HepG2 (cell line): ENCODE measurements around the gene ULK4. TPM values are rescaled to one million over a fixed set of nuclear protein-coding genes. Genes with fewer than 3 reads are reported as not detected.
"Not testable (repeated sequence)": the region's sequence is repeated elsewhere in the genome, so short reads cannot be mapped to it uniquely, and the experiment has no call there.

ENCODE experiments used
- ATAC-seq: fragments of 200-7000 bp; cut with Tn5 transposase; 3 replicates; pipeline ENCODE4 v1.9.1; 2020; ENCODE audit warnings: mild to moderate bottlenecking, moderate library complexity
- BruUV-seq: library from RNA; stranded (reverse); fragments of 400-500 nt; replicated peaks from 2 replicates; lab custom pipeline; 2021; lab: Mats Ljungman, UMichigan
- CTCF ChIA-PET: fragments of 300-600 bp; formaldehyde crosslinking; extraction: SDS; loops from one replicate; lab custom pipeline; 2021; ENCODE audit warnings: low total read pairs, inconsistent platforms, low intra/inter-chr PET ratio; lab: Yijun Ruan, JAX
- POLR2A ChIA-PET: fragments of 350-600 bp; sonication (Branson Sonifier 250); formaldehyde crosslinking; loops from one replicate; lab custom pipeline; 2020; ENCODE audit warnings: antibody characterized with exemption, inconsistent platforms; lab: Yijun Ruan, JAX
- DNase-seq: peaks from one replicate; pipeline ENCODE4 v3.0.0-alpha.2; 2015; ENCODE audit warnings: low spot score
- FAIRE-seq: peaks from 3 replicates; lab custom pipeline; 2011; peaks lifted over from hg19 to GRCh38; lab: Jason Lieb, UNC
- H2AFZ ChIP-seq: one replicate; pipeline ENCODE4 v1.6.1; 2011; ENCODE audit warnings: low read length, inconsistent platforms
- H3K27ac ChIP-seq: fragments of 300-600 bp; 3 replicates; pipeline ENCODE4 v1.8.0; 2011; ENCODE audit warnings: mixed run types, mild to moderate bottlenecking, mixed read lengths, low read length, inconsistent platforms; ENCODE audit not compliant: insufficient read depth; ENCODE audit errors: extremely low read length
- H3K27me3 ChIP-seq, 2 experiments: fragments of 200-600 bp in 1 of 2; 2 replicates in 1 of 2; 3 replicates in 1 of 2; pipeline versions ENCODE4 v1.6.0 to v1.8.0; 2011; ENCODE audit warnings: low read length in 2 of 2, mild to moderate bottlenecking in 2 of 2, moderate library complexity in 2 of 2, inconsistent platforms in 1 of 2; ENCODE audit not compliant: insufficient read depth in 2 of 2, control insufficient read depth in 1 of 2
- H3K36me3 ChIP-seq, 2 experiments: fragments of 200-600 bp in 1 of 2; replicated peaks in 1 of 2; 2 replicates in 1 of 2; 3 replicates in 1 of 2; pipeline versions ENCODE4 v1.5.1 to v1.8.0; 2011; ENCODE audit warnings: low read length in 2 of 2, inconsistent platforms in 1 of 2; ENCODE audit not compliant: insufficient read depth in 2 of 2, control insufficient read depth in 1 of 2
- H3K4me1 ChIP-seq: 2 replicates; pipeline ENCODE4 v1.5.1; 2012; ENCODE audit warnings: low read length, inconsistent platforms; ENCODE audit not compliant: insufficient read depth
- H3K4me2 ChIP-seq: 2 replicates; pipeline ENCODE4 v1.6.0; 2011; ENCODE audit warnings: low read depth, low read length, inconsistent platforms
- H3K4me3 ChIP-seq, 3 experiments: fragments of 200-600 bp in 1 of 3; sonication (generic), shearing (Covaris generic) in 1 of 3; replicated peaks in 1 of 3; 2 replicates each; pipeline ENCODE4 v1.5.1; 2011 to 2016; ENCODE audit warnings: low read length in 3 of 3, inconsistent platforms in 2 of 3, low read depth in 2 of 3, mild to moderate bottlenecking in 2 of 3, control low read depth in 1 of 3, mixed read lengths in 1 of 3; ENCODE audit not compliant: insufficient read depth in 1 of 3
- H3K79me2 ChIP-seq: one replicate; pipeline ENCODE4 v1.6.1; 2011; ENCODE audit warnings: low read length, inconsistent platforms; ENCODE audit not compliant: insufficient read depth
- H3K9ac ChIP-seq: 2 replicates; pipeline ENCODE4 v1.6.0; 2011; ENCODE audit warnings: mild to moderate bottlenecking, low read depth, low read length, inconsistent platforms; ENCODE audit not compliant: insufficient read depth
- H3K9me3 ChIP-seq: 2 replicates; pipeline ENCODE4 v1.5.1; 2012; ENCODE audit warnings: mild to moderate bottlenecking, low read length
- H4K20me1 ChIP-seq: 2 replicates; pipeline ENCODE4 v1.6.0; 2011; ENCODE audit warnings: inconsistent platforms, mild to moderate bottlenecking, low read length, moderate library complexity; ENCODE audit not compliant: insufficient read depth
- ATF5 ChIP-seq: sonication (generic); formaldehyde crosslinking; IDR thresholded peaks from 2 replicates; pipeline ENCODE4 v1.4.0; 2020; ENCODE audit warnings: mild to moderate bottlenecking, low read depth, missing genetic modification reagents
- DNMT1 ChIP-seq: sonication (generic); formaldehyde crosslinking; IDR thresholded peaks from 2 replicates; pipeline ENCODE4 v1.5.1; 2020; ENCODE audit warnings: mild to moderate bottlenecking, missing genetic modification reagents
- ELF1 ChIP-seq: sonication (generic); formaldehyde crosslinking; IDR thresholded peaks from 2 replicates; pipeline ENCODE4 v1.4.0; 2020; ENCODE audit warnings: missing genetic modification reagents
- IRF9 ChIP-seq: sonication (generic); formaldehyde crosslinking; IDR thresholded peaks from 2 replicates; pipeline ENCODE4 v1.8.0; 2022; ENCODE audit warnings: missing genetic modification reagents, mild to moderate bottlenecking, borderline replicate concordance
- MAZ ChIP-seq, 2 experiments: sonication (generic) in 1 of 2; formaldehyde crosslinking in 1 of 2; IDR thresholded peaks; 2 replicates each; pipeline versions ENCODE4 v1.5.0 to v1.6.1; 2012 to 2020; ENCODE audit warnings: low read depth in 2 of 2, mild to moderate bottlenecking in 2 of 2, borderline replicate concordance in 1 of 2, improper control_type of control experiment in 1 of 2, low read length in 1 of 2, missing genetic modification reagents in 1 of 2, moderate library complexity in 1 of 2
- NR3C1 ChIP-seq: sonication (generic); formaldehyde crosslinking; IDR thresholded peaks from 2 replicates; pipeline ENCODE4 v1.4.0; 2020; ENCODE audit warnings: missing genetic modification reagents
- POLR2G ChIP-seq: fragments of 200-400 bp; formaldehyde crosslinking; IDR thresholded peaks from 2 replicates; pipeline ENCODE4 v1.6.1; 2018; ENCODE audit warnings: mild to moderate bottlenecking, low read depth, low read length, moderate library complexity
- RELA ChIP-seq: sonication (generic); formaldehyde crosslinking; IDR thresholded peaks from 2 replicates; pipeline ENCODE4 v1.4.0; 2020; ENCODE audit warnings: missing genetic modification reagents
- ZNF253 ChIP-seq: sonication (generic); formaldehyde crosslinking; IDR thresholded peaks from 2 replicates; pipeline ENCODE4 v1.8.0; 2022; ENCODE audit warnings: mild to moderate bottlenecking, missing genetic modification reagents, borderline replicate concordance
- ZNF607 ChIP-seq: sonication (generic); formaldehyde crosslinking; IDR thresholded peaks from 2 replicates; pipeline ENCODE4 v1.5.1; 2020; ENCODE audit warnings: missing genetic modification reagents, mild to moderate bottlenecking, borderline replicate concordance
- ZNF777 ChIP-seq: sonication (generic); formaldehyde crosslinking; IDR thresholded peaks from 2 replicates; pipeline ENCODE4 v1.4.0; 2020; ENCODE audit warnings: missing genetic modification reagents
- WGBS: methylation state at CpG from one replicate; pipeline ENCODE4 v1.1.6; 2017; ENCODE audit warnings: low lambda C conversion rate; 5-methylcytosine and 5-hydroxymethylcytosine counted together
- in situ Hi-C: cut with HindIII; loops from 2 replicates; pipeline ENCODE4 v1.10.0; 2017; ENCODE audit warnings: low pct_unique_long_range_greater_than_20kb; ENCODE audit not compliant: extremely low pct_ligation_motif_present
- intact Hi-C: fragments of 100-400 bp; cut with micrococcal nuclease; formaldehyde crosslinking; loops from one replicate; pipeline ENCODE4 v1.10.0; 2022; ENCODE audit not compliant: unreplicated experiment
- polyA plus RNA-seq, 8 experiments: library from polyadenylated mRNA; depleted of rRNA in 3 of 8; stranded (reverse) in 7 of 8; unstranded in 1 of 8; fragments of >200 nt; fragmentation: Illumina TruSeq in 4 of 8; extraction: Trizol in 4 of 8; gene quantifications; 2 replicates each; pipeline versions ENCODE4 v1.2.1 to v1.2.3, GENCODE V29; 2011 to 2016; ENCODE audit warnings: low read depth in 4 of 8, missing spikeins in 1 of 8, mixed read lengths in 1 of 8; ENCODE audit not compliant: insufficient read depth in 1 of 8
- total RNA-seq, 5 experiments: library from RNA; depleted of rRNA; stranded (reverse); fragments of >200 nt; fragmentation: Illumina TruSeq; extraction: Trizol; gene quantifications; 2 replicates each; pipeline ENCODE4 v1.2.3, GENCODE V29; 2016; ENCODE audit warnings: low read depth in 1 of 5

Gene ULK4
- total and polyA plus RNA-seq, 2 of the 13 experiments (the other 11 are each of a cell fraction or from before 2014, with no cell fraction given) = 6.7 to 11.8 TPM

GRCh38 chr3:41880387-41880786, 81.5 kb downstream of the ULK4 start (continued):
- TF ChIP-seq MAZ (IDR thresholded peaks at IDR 0.05; ENCODE audit: borderline replicate concordance, low read depth, low read length) (no peak), MAZ (CRISPR knock-in tag; IDR thresholded peaks at IDR 0.05; ENCODE audit: low read depth) (no peak)

- H3K4me2 ChIP-seq, ATAC-seq, FAIRE-seq, intact Hi-C loops, H3K79me2 ChIP-seq, H3K9me3 ChIP-seq, H4K20me1 ChIP-seq, DNase-seq, H3K36me3 ChIP-seq, CTCF ChIA-PET, H3K9ac ChIP-seq, H3K27ac ChIP-seq, H3K4me3 ChIP-seq, H3K4me1 ChIP-seq, BruUV-seq, POLR2A ChIA-PET, H3K27me3 ChIP-seq, H2AFZ ChIP-seq: not testable (repeated sequence)
- 97% methylated on average over 9 of the region's 9 CpGs for WGBS
- in situ Hi-C loops = loop anchor here (10.0 kb wide), 1 partner anchor 1553 kb away; no protein-coding TSS in a partner anchor
Measured at GRCh38 chr3:41877741-41878140, 84.2 kb downstream of the ULK4 start.

- in situ Hi-C loops (loop anchor here (10.0 kb wide), 1 partner anchor 1549 kb away; no protein-coding TSS in a partner anchor), intact Hi-C loops (no loop called here)
- FAIRE-seq (no peak), ATAC-seq (no peak), DNase-seq (no peak)
- no peaks in the 10 kb centered on the region for H3K79me2 ChIP-seq
- no peak overlapping the region for H3K27ac ChIP-seq
- no peaks in the 10 kb centered on the region for H3K36me3 ChIP-seq
- no peaks in the 10 kb centered on the region for H3K4me1 ChIP-seq
- TF ChIP-seq POLR2G = no peak
- TF ChIP-seq IRF9 (CRISPR knock-in tag) = no peak
- TF ChIP-seq ELF1 (CRISPR knock-in tag) = no peak
- TF ChIP-seq DNMT1 (CRISPR knock-in tag) = no peak
- TF ChIP-seq ZNF253 (CRISPR knock-in tag) = no peak
- no peak for TF ChIP-seq ZNF607 (CRISPR knock-in tag)
- TF ChIP-seq NR3C1 = no peak
- TF ChIP-seq RELA (CRISPR knock-in tag) = no peak
- no peak for TF ChIP-seq ZNF777 (CRISPR knock-in tag)
- no peak for TF ChIP-seq ATF5 (CRISPR knock-in tag)
- H3K4me2 ChIP-seq = no peak overlapping the region
- H3K27me3 ChIP-seq = no peaks in the 10 kb centered on the region
- POLR2A ChIA-PET = no interaction called here
- no TSS peak for BruUV-seq
- no peaks in the 10 kb centered on the region for H4K20me1 ChIP-seq
- H3K9ac ChIP-seq = no peak overlapping the region
- CTCF ChIA-PET = no interaction called here
- WGBS = 92% methylated on average over 4 of the region's 4 CpGs
- no peaks in the 10 kb centered on the region for H3K9me3 ChIP-seq
- no peak overlapping the region for H3K4me3 ChIP-seq
- H2AFZ ChIP-seq = no peak overlapping the region
Measured at GRCh38 chr3:41874022-41874421, 87.9 kb downstream of the ULK4 start.
